ENCODE results near the gene SLC12A5.

SLC12A5 gene

GRCh38 chr20:46049815-46050214 lies 20.8 kb downstream of the SLC12A5 start:
- in situ Hi-C loops (cut with MboI; ENCODE audit: low sequenced_read_pairs, unreplicated experiment): no loop called here
- TF ChIP-seq, protein P1, sequence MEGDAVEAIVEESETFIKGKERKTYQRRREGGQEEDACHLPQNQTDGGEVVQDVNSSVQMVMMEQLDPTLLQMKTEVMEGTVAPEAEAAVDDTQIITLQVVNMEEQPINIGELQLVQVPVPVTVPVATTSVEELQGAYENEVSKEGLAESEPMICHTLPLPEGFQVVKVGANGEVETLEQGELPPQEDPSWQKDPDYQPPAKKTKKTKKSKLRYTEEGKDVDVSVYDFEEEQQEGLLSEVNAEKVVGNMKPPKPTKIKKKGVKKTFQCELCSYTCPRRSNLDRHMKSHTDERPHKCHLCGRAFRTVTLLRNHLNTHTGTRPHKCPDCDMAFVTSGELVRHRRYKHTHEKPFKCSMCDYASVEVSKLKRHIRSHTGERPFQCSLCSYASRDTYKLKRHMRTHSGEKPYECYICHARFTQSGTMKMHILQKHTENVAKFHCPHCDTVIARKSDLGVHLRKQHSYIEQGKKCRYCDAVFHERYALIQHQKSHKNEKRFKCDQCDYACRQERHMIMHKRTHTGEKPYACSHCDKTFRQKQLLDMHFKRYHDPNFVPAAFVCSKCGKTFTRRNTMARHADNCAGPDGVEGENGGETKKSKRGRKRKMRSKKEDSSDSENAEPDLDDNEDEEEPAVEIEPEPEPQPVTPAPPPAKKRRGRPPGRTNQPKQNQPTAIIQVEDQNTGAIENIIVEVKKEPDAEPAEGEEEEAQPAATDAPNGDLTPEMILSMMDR (IDR thresholded peaks at IDR 0.05; ENCODE audit: borderline replicate concordance, control extremely low read depth, extremely low read depth, insufficient read depth, missing control alignments): no peak
- DNase-seq (ENCODE audit: low spot score): no peak

GRCh38 chr20:46050444-46050843 lies 21.4 kb downstream of the SLC12A5 start:
- TF ChIP-seq, protein P1 (IDR thresholded peaks at IDR 0.05; ENCODE audit: borderline replicate concordance, control extremely low read depth, extremely low read depth, insufficient read depth, missing control alignments): no peak
- in situ Hi-C loops (cut with MboI; ENCODE audit: low sequenced_read_pairs, unreplicated experiment): no loop called here
- DNase-seq (ENCODE audit: low spot score): no peak

DNA sequence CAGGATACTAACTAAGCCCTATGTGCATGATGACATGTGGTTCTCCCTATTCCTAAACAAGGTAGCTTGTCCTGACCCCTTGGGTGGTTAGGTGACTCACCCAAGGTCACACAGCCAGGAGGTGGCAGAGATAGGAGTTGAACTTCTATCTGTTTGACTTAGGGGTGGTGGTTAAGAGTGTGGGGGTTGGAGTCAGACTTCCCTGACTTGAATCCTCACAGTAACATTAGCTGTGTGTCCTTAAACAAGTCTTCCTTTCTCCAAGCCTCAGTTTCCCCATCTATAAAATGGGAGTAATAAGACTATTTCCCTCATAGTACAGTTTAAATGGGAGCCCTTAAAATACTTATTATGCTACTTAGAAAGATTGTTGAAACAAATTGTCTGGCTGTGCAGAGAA lies 21.9 kb downstream of the SLC12A5 start:
- TF ChIP-seq, protein P1 (IDR thresholded peaks at IDR 0.05; ENCODE audit: borderline replicate concordance, control extremely low read depth, extremely low read depth, insufficient read depth, missing control alignments): no peak
- DNase-seq (ENCODE audit: low spot score): no peak
- in situ Hi-C loops (cut with MboI; ENCODE audit: low sequenced_read_pairs, unreplicated experiment): no loop called here

- DNase-seq (ENCODE audit: low spot score): no peak
- in situ Hi-C loops (cut with MboI; ENCODE audit: low sequenced_read_pairs, unreplicated experiment): no loop called here
- TF ChIP-seq, protein P1 (IDR thresholded peaks at IDR 0.05; ENCODE audit: borderline replicate concordance, control extremely low read depth, extremely low read depth, insufficient read depth, missing control alignments): no peak
These were observed 22.7 kb downstream of the SLC12A5 start for GRCh38 chr20:46051556-46052308.

DNA sequence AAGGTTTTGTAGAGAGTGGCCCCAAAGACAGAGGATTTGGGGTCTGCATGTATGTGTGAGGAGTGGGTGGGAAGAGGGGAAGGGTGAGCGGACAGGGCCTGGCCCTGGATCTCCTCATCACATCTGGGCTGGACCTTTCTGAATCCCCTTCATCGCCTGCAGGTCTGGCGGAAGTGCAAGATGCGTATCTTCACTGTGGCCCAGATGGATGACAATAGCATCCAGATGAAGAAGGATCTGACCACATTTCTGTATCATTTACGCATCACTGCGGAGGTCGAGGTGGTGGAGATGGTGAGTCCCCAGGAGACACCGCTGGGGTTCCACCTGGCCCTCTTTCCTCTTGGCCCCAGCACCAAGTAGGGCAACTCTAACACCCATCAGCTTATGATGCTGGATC lies 24.4 kb downstream of the SLC12A5 start:
- DNase-seq (ENCODE audit: low spot score): peak; percentile 11
- TF ChIP-seq, protein P1 (IDR thresholded peaks at IDR 0.05; ENCODE audit: borderline replicate concordance, control extremely low read depth, extremely low read depth, insufficient read depth, missing control alignments): no peak
- in situ Hi-C loops (cut with MboI; ENCODE audit: low sequenced_read_pairs, unreplicated experiment): no loop called here

- in situ Hi-C loops (cut with MboI; ENCODE audit: low sequenced_read_pairs, unreplicated experiment): no loop called here
- no peak for DNase-seq (ENCODE audit: low spot score)
- TF ChIP-seq, protein P1 (IDR thresholded peaks at IDR 0.05; ENCODE audit: borderline replicate concordance, control extremely low read depth, extremely low read depth, insufficient read depth, missing control alignments): no peak
These were observed 25.6 kb downstream of the SLC12A5 start for GRCh38 chr20:46054606-46055005.
